Heart right ventricle (tissue), 16 donors: ENCODE data around the gene CASR. TPM values are rescaled to one million over a fixed set of nuclear protein-coding genes. Genes with fewer than 3 reads are reported as not detected.

Source experiments
- ATAC-seq, 8 donors: fragments of 200-7000 bp; cut with Tn5 transposase; one replicate each; pipeline ENCODE4 v1.9.1; 2020; ENCODE audit warnings: mild to moderate bottlenecking in 8 of 8, moderate library complexity in 8 of 8, moderate number of reproducible peaks in 1 of 8
- DNase-seq, 2 donors: peaks; one replicate each; pipeline ENCODE4 v3.0.0-alpha.2; 2020
- H3K27ac ChIP-seq, 10 donors: fragments of 200-600 bp; sonication (generic) in 2 of 10; one replicate each; pipeline versions ENCODE4 v1.5.0 to v1.8.0; 2020 to 2022; ENCODE audit warnings: mild to moderate bottlenecking in 3 of 10
- H3K27me3 ChIP-seq, 7 donors: fragments of 200-600 bp; one replicate each; pipeline ENCODE4 v1.8.0; 2021 to 2022; ENCODE audit warnings: mild to moderate bottlenecking in 2 of 7
- H3K36me3 ChIP-seq, 9 donors: fragments of 200-600 bp; sonication (generic) in 1 of 9; one replicate each; pipeline versions ENCODE4 v1.5.0 to v1.8.0; 2020 to 2022; ENCODE audit warnings: mild to moderate bottlenecking in 2 of 9
- H3K4me1 ChIP-seq, 9 donors: fragments of 200-600 bp; sonication (generic) in 1 of 9; one replicate each; pipeline versions ENCODE4 v1.5.0 to v1.8.0; 2020 to 2022; ENCODE audit warnings: mild to moderate bottlenecking in 4 of 9
- H3K4me3 ChIP-seq, 10 donors: fragments of 200-600 bp; sonication (generic) in 2 of 10; one replicate each; pipeline versions ENCODE4 v1.5.0 to v1.8.0; 2020 to 2022; ENCODE audit warnings: mild to moderate bottlenecking in 7 of 10, moderate library complexity in 2 of 10
- H3K9me3 ChIP-seq, 11 donors: fragments of 200-600 bp in 10 of 11; sonication (generic) in 2 of 11; one replicate each; pipeline versions ENCODE4 v1.5.0 to v1.8.0; 2013 to 2022; ENCODE audit warnings: mild to moderate bottlenecking in 2 of 11, control low read depth in 1 of 11, moderate library complexity in 1 of 11
- CTCF ChIP-seq, 9 donors: fragments of 200-600 bp; sonication (generic) in 2 of 9; IDR thresholded peaks; one replicate each; pipeline versions ENCODE4 v1.5.0 to v1.8.0; 2021 to 2022; ENCODE audit warnings: antibody characterized with exemption in 9 of 9, mild to moderate bottlenecking in 5 of 9, moderate library complexity in 1 of 9
- WGBS, 2 donors: extraction: QIAGEN DNeasy Blood & Tissue Kit; methylation state at CpG; one replicate each; pipeline ENCODE4 v1.1.7; 2013; ENCODE audit warnings: inconsistent platforms in 1 of 2; 5-methylcytosine and 5-hydroxymethylcytosine counted together
- intact Hi-C, 10 donors: fragments of 100-400 bp; cut with DNase I; formaldehyde crosslinking; loops; one replicate each; pipeline versions ENCODE4 v1.11.1 to v1.14.2; 2022
- polyA plus RNA-seq, 2 donors: library from polyadenylated mRNA; stranded (reverse); fragments of 200-250 nt; gene quantifications; one replicate each; pipeline ENCODE4 v1.2.3, GENCODE V29; 2013
- total RNA-seq, 10 donors: library from RNA; stranded (reverse); fragmentation: NEBNext Ultra II Directional in 3 of 10; extraction: Animal tissue kit (Norgen Biotek cat#: 25700) in 3 of 10; gene quantifications; one replicate each; pipeline versions ENCODE4 v1.2.1 to v1.2.4, GENCODE V29; 2021 to 2023
- donor health status: Arrhythmogenic right ventricular cardiomyopathy.
- donor health status: ischemic (EF 13 %, LVEDD 7.1; RV severe dilation, severe dysfunction).
- donor health status: healthy with polysubstance abuse.
- donor health status: DM: no; HTN: yes; CAD: no.
- donor health status: DM: no; HTN: no; CAD: no.
- donor health status: ischemic (EF 25% LVEDD 6.9; RV normal size, moderate dysfunction).
- donor health status: ischemic (EF 25% LVEDD 5.7; RV mildly dilated, moderate dysfunction).
- donor health status: healthy.
- donor health status: DM: yes; HTN: yes; CAD: no.
- donor health status: Ischemic cardiomyopathy.
- donor health status: ischemic (EF 35%, LVEDD 5.7; RV mildly dilated, moderate dysfunction).
- donor health status: nonischemic (EF 11% LVEDD 7.7; RV severe dilation, severe dysfunction).
- donor health status: DM: yes; HTN: yes; CAD: no.
- donor health status: PGD.
- donor health status: ischemic (EF 29% LVEDD 5.4; RV normal size, mild dysfunction).
- donor health status: nonischemic (EF 23%, LVEDD 6.1; RV moderate dilation, normal function).

Gene CASR
- total and polyA plus RNA-seq, 12 donors, result not detected

- Histone ChIP-seq H3K27me3 (no peaks in the 10 kb centered on the region), H3K4me1 (peaks cover 0 to 13% (median 0%) of the 10 kb centered on the region in 9 donors), H3K27ac (peak overlapping the region in 2 of 10 donors; percentile 10 to 13), H3K9me3 (peaks cover 0 to 7% (median 5%) of the 10 kb centered on the region in 11 donors), H3K4me3 (no peak overlapping the region), H3K36me3 (no peaks in the 10 kb centered on the region)
- DNase-seq (no peak), ATAC-seq (peak in 5 of 8 donors; percentile 12 to 62 (median 50))
- intact Hi-C loops, result no loop called here
- 63 to 65% methylated on average over 5 of the region's 5 CpGs for WGBS, 2 donors
- no peak for TF ChIP-seq CTCF (IDR thresholded peaks at IDR 0.05)
Measured at GRCh38 chr3:122295266-122296062, 112.0 kb downstream of the CASR start.

GRCh38 chr3:122298239-122298638, 114.8 kb downstream of the CASR start:
- DNase-seq, result no peak
- Histone ChIP-seq H3K4me3 (no peak overlapping the region), H3K4me1 (peaks cover 0 to 13% (median 0%) of the 10 kb centered on the region in 9 donors), H3K27ac (no peak overlapping the region), H3K27me3 (no peaks in the 10 kb centered on the region), H3K9me3 (peaks cover 0 to 10% (median 5%) of the 10 kb centered on the region in 11 donors), H3K36me3 (no peaks in the 10 kb centered on the region)
- WGBS, 2 donors, result 77 to 78% methylated on average over 2 of the region's 2 CpGs
- ATAC-seq, result no peak
- intact Hi-C loops, result no loop called here
- no peak for TF ChIP-seq CTCF (IDR thresholded peaks at IDR 0.05)

DNA sequence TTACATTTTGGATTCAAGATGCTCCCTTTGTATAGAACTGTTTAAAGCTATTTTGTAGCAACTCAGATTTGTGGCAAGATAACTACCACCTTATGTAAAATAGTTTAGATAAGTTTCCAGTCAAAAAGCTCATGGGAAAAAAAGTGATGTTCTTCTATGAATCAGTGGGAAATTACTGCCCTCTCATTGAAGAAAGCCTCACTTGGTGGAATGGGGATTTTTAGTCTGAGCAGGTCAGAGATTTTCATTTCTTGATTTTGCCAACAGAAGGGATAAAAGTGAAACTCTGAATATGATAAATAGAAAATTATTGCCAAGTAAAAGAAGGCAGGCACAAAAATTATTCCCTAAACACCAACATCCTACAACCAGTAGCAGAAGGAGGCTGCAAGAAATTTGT, 115.7 kb downstream of the CASR start:
- no peak overlapping the region for H3K4me3 ChIP-seq
- no peak for TF ChIP-seq CTCF (IDR thresholded peaks at IDR 0.05)
- H3K27ac ChIP-seq, result no peak overlapping the region
- H3K27me3 ChIP-seq, result no peaks in the 10 kb centered on the region
- intact Hi-C loops, result no loop called here
- ATAC-seq (no peak), DNase-seq (no peak)
- peaks cover 0 to 13% (median 0%) of the 10 kb centered on the region in 9 donors for H3K4me1 ChIP-seq
- peaks cover 0 to 10% (median 5%) of the 10 kb centered on the region in 11 donors for H3K9me3 ChIP-seq
- H3K36me3 ChIP-seq, result no peaks in the 10 kb centered on the region

GRCh38 chr3:122299872-122300460, 116.5 kb downstream of the CASR start:
- TF ChIP-seq CTCF (IDR thresholded peaks at IDR 0.05), result peak in 6 of 9 donors; percentile 16 to 64 (median 33)
- Histone ChIP-seq H3K4me1 (peaks cover 0 to 8% (median 0%) of the 10 kb centered on the region in 9 donors), H3K36me3 (no peaks in the 10 kb centered on the region), H3K4me3 (no peak overlapping the region), H3K27me3 (no peaks in the 10 kb centered on the region), H3K9me3 (peaks cover 0 to 10% (median 5%) of the 10 kb centered on the region in 11 donors), H3K27ac (no peak overlapping the region)
- ATAC-seq (no peak), DNase-seq (no peak)
- intact Hi-C loops, result no loop called here
- WGBS, 2 donors, result 82 to 83% methylated on average over 12 of the region's 12 CpGs
